CD4-positive, alpha-beta memory T cell (primary cell): Measurements from ENCODE around the gene NGEF. TPM values are rescaled to one million over a fixed set of nuclear protein-coding genes. Genes with fewer than 3 reads are reported as not detected.

Experiments
- CTCF ChIA-PET: fragments of 350-600 bp; sonication (Branson Sonifier 250); formaldehyde crosslinking; loops from one replicate; lab custom pipeline; 2021; ENCODE audit warnings: inconsistent platforms; ENCODE audit not compliant: partially characterized antibody; lab: Charles Lee
- POLR2A ChIA-PET: fragments of 350-600 bp; sonication (Branson Sonifier 250); formaldehyde crosslinking; loops from one replicate; lab custom pipeline; 2021; ENCODE audit not compliant: partially characterized antibody; lab: Charles Lee
- DNase-seq, 5 donors: peaks; one replicate each; pipeline versions ENCODE4 v3.0.0 to v3.0.0-alpha.2; 2020 to 2022; ENCODE audit warnings: mixed read lengths in 1 of 5
- H3K27ac ChIP-seq: one replicate; pipeline ENCODE4 v1.7.0; 2013; ENCODE audit warnings: low read depth, low read length
- H3K27me3 ChIP-seq: 2 replicates; pipeline ENCODE4 v1.7.0; 2013; ENCODE audit warnings: mild to moderate bottlenecking, low read length, moderate library complexity; ENCODE audit not compliant: insufficient read depth
- H3K36me3 ChIP-seq: 2 replicates; pipeline ENCODE4 v1.7.0; 2013; ENCODE audit warnings: mild to moderate bottlenecking, low read length, moderate library complexity; ENCODE audit not compliant: insufficient read depth
- H3K4me1 ChIP-seq: 2 replicates; pipeline ENCODE4 v1.7.0; 2013; ENCODE audit warnings: mild to moderate bottlenecking, low read length, moderate library complexity; ENCODE audit not compliant: insufficient read depth
- H3K4me3 ChIP-seq, 2 donors: one replicate each; pipeline ENCODE4 v1.7.0; 2013; ENCODE audit warnings: low read length in 2 of 2, mild to moderate bottlenecking in 1 of 2
- H3K9me3 ChIP-seq, 2 donors: one replicate each; pipeline ENCODE4 v1.7.0; 2013; ENCODE audit warnings: low read length in 2 of 2, control low read depth in 1 of 2; ENCODE audit not compliant: control insufficient read depth in 1 of 2
- H3K27ac Mint-ChIP-seq, 7 donors: one replicate each; pipeline ENCODE4 v1.8.0; 2020 to 2021; ENCODE audit warnings: mixed read lengths in 7 of 7, mild to moderate bottlenecking in 6 of 7, inconsistent platforms in 3 of 7, moderate library complexity in 3 of 7
- H3K27me3 Mint-ChIP-seq, 2 donors: one replicate each; pipeline ENCODE4 v1.8.0; 2020 to 2021; ENCODE audit warnings: mixed read lengths in 2 of 2
- H3K36me3 Mint-ChIP-seq, 2 donors: one replicate each; pipeline ENCODE4 v1.8.0; 2020 to 2021; ENCODE audit warnings: mixed read lengths in 2 of 2, inconsistent platforms in 1 of 2, mild to moderate bottlenecking in 1 of 2
- H3K4me1 Mint-ChIP-seq, 4 donors: one replicate each; pipeline ENCODE4 v1.8.0; 2020 to 2021; ENCODE audit warnings: mixed read lengths in 4 of 4, mild to moderate bottlenecking in 1 of 4
- H3K4me3 Mint-ChIP-seq, 8 donors: one replicate each; pipeline ENCODE4 v1.8.0; 2020 to 2021; ENCODE audit warnings: mixed read lengths in 8 of 8, mild to moderate bottlenecking in 7 of 8, moderate library complexity in 6 of 8, inconsistent platforms in 3 of 8
- H3K9me3 Mint-ChIP-seq, 8 donors: one replicate each; pipeline ENCODE4 v1.8.0; 2020 to 2021; ENCODE audit warnings: mixed read lengths in 8 of 8, mild to moderate bottlenecking in 5 of 8, inconsistent platforms in 3 of 8, moderate library complexity in 1 of 8
- intact Hi-C: fragments of 100-400 bp; cut with micrococcal nuclease; formaldehyde crosslinking; loops from one replicate; pipeline ENCODE4 v1.15.1; 2023
- polyA plus RNA-seq, 2 donors: library from polyadenylated mRNA; unstranded; fragments of 300-500 nt; fragmentation: Illumina TruSeq; gene quantifications; one replicate each; pipeline ENCODE4 v1.2.3, GENCODE V29; 2021
- total RNA-seq, 2 experiments: library from RNA; stranded (reverse); gene quantifications; one replicate each; pipeline ENCODE4 v1.2.3, GENCODE V29; 2021

NGEF gene
- total and polyA plus RNA-seq, 4 experiments from 2014 or later = not detected

- Mint-ChIP-seq H3K4me3 (no peak overlapping the region), H3K4me1 (peaks cover 0 to 1% (median 0%) of the 10 kb centered on the region in 4 donors), H3K27me3 (peaks cover 17 to 22% of the 10 kb centered on the region in 2 donors), H3K9me3 (no peaks in the 10 kb centered on the region), H3K36me3 (no peaks in the 10 kb centered on the region), H3K27ac (no peak overlapping the region)
- Histone ChIP-seq H3K9me3 (no peaks in the 10 kb centered on the region), H3K4me1 (no peaks in the 10 kb centered on the region), H3K36me3 (no peaks in the 10 kb centered on the region), H3K27ac (no peak overlapping the region), H3K27me3 (peaks cover 4% of the 10 kb centered on the region), H3K4me3 (no peak overlapping the region)
- POLR2A ChIA-PET = no interaction called here
- CTCF ChIA-PET = no interaction called here
- intact Hi-C loops = no loop called here
- DNase-seq = peak in 1 of 5 donors; percentile 25
These were observed 123.1 kb downstream of the NGEF start for GRCh38 chr2:232889876-232890401.

GRCh38 chr2:232888839-232889529 lies 124.1 kb downstream of the NGEF start:
- peak in 1 of 5 donors; percentile 5 for DNase-seq

GRCh38 chr2:232888099-232888836 lies 124.8 kb downstream of the NGEF start:
- Histone ChIP-seq H3K27me3 (peaks cover 4% of the 10 kb centered on the region), H3K4me1 (no peaks in the 10 kb centered on the region), H3K4me3 (no peak overlapping the region), H3K27ac (no peak overlapping the region), H3K36me3 (no peaks in the 10 kb centered on the region), H3K9me3 (no peaks in the 10 kb centered on the region)
- Mint-ChIP-seq H3K27ac (no peak overlapping the region), H3K4me1 (peaks cover 0 to 1% (median 0%) of the 10 kb centered on the region in 4 donors), H3K27me3 (peaks cover 17 to 22% of the 10 kb centered on the region in 2 donors), H3K9me3 (no peaks in the 10 kb centered on the region), H3K4me3 (no peak overlapping the region), H3K36me3 (no peaks in the 10 kb centered on the region)
- peak in 1 of 5 donors; percentile 10 for DNase-seq
- intact Hi-C loops = no loop called here
- ChIA-PET POLR2A (no interaction called here), CTCF (no interaction called here)

More at GRCh38 chr2:232888839-232889529, 124.1 kb downstream of the NGEF start:
- Histone ChIP-seq H3K4me1 (no peaks in the 10 kb centered on the region), H3K27me3 (peaks cover 4% of the 10 kb centered on the region), H3K36me3 (no peaks in the 10 kb centered on the region), H3K9me3 (no peaks in the 10 kb centered on the region), H3K4me3 (no peak overlapping the region), H3K27ac (no peak overlapping the region)
- CTCF ChIA-PET = no interaction called here
- no peaks in the 10 kb centered on the region for H3K9me3 Mint-ChIP-seq
- no peak overlapping the region for H3K27ac Mint-ChIP-seq
- H3K27me3 Mint-ChIP-seq = peaks cover 17 to 22% of the 10 kb centered on the region in 2 donors
- peaks cover 0 to 1% (median 0%) of the 10 kb centered on the region in 4 donors for H3K4me1 Mint-ChIP-seq
- no peaks in the 10 kb centered on the region for H3K36me3 Mint-ChIP-seq
- intact Hi-C loops = no loop called here
- H3K4me3 Mint-ChIP-seq = no peak overlapping the region
- POLR2A ChIA-PET = no interaction called here

- CTCF ChIA-PET = no interaction called here
- Histone ChIP-seq H3K36me3 (no peaks in the 10 kb centered on the region), H3K4me1 (no peaks in the 10 kb centered on the region), H3K27ac (no peak overlapping the region), H3K4me3 (no peak overlapping the region), H3K9me3 (no peaks in the 10 kb centered on the region), H3K27me3 (no peaks in the 10 kb centered on the region)
- no peak overlapping the region for H3K27ac Mint-ChIP-seq
- no peak overlapping the region for H3K4me3 Mint-ChIP-seq
- POLR2A ChIA-PET = no interaction called here
- no peak for DNase-seq
- no peaks in the 10 kb centered on the region for H3K36me3 Mint-ChIP-seq
- H3K9me3 Mint-ChIP-seq = no peaks in the 10 kb centered on the region
- intact Hi-C loops = no loop called here
- peaks cover 0 to 1% (median 0%) of the 10 kb centered on the region in 4 donors for H3K4me1 Mint-ChIP-seq
- peaks cover 14 to 19% of the 10 kb centered on the region in 2 donors for H3K27me3 Mint-ChIP-seq
These were observed 125.7 kb downstream of the NGEF start for GRCh38 chr2:232887171-232887850.

GRCh38 chr2:232886632-232887031 lies 126.4 kb downstream of the NGEF start:
- no peaks in the 10 kb centered on the region for H3K4me1 ChIP-seq
- no peaks in the 10 kb centered on the region for H3K9me3 ChIP-seq
- H3K4me3 Mint-ChIP-seq = no peak overlapping the region
- no peaks in the 10 kb centered on the region for H3K27me3 ChIP-seq
- DNase-seq = no peak
- ChIA-PET POLR2A (no interaction called here), CTCF (no interaction called here)
- H3K36me3 ChIP-seq = no peaks in the 10 kb centered on the region
- no peak overlapping the region for H3K27ac Mint-ChIP-seq
- H3K4me3 ChIP-seq = no peak overlapping the region
- H3K36me3 Mint-ChIP-seq = no peaks in the 10 kb centered on the region
- H3K27me3 Mint-ChIP-seq = peaks cover 11 to 15% of the 10 kb centered on the region in 2 donors
- no peaks in the 10 kb centered on the region for H3K9me3 Mint-ChIP-seq
- H3K4me1 Mint-ChIP-seq = peaks cover 0 to 1% (median 0%) of the 10 kb centered on the region in 4 donors
- intact Hi-C loops = no loop called here
- H3K27ac ChIP-seq = no peak overlapping the region

GRCh38 chr2:232886176-232886575 lies 126.9 kb downstream of the NGEF start:
- CTCF ChIA-PET = no interaction called here
- no peak overlapping the region for H3K27ac ChIP-seq
- intact Hi-C loops = no loop called here
- H3K27me3 Mint-ChIP-seq = peaks cover 11 to 12% of the 10 kb centered on the region in 2 donors
- no peaks in the 10 kb centered on the region for H3K9me3 Mint-ChIP-seq
- H3K4me3 ChIP-seq = no peak overlapping the region
- POLR2A ChIA-PET = no interaction called here
- H3K36me3 ChIP-seq = no peaks in the 10 kb centered on the region
- no peaks in the 10 kb centered on the region for H3K27me3 ChIP-seq
- peak overlapping the region in 2 of 7 donors; percentile 39 to 65 for H3K27ac Mint-ChIP-seq
- H3K9me3 ChIP-seq = no peaks in the 10 kb centered on the region
- H3K4me1 Mint-ChIP-seq = peaks cover 0 to 1% (median 0%) of the 10 kb centered on the region in 4 donors
- H3K36me3 Mint-ChIP-seq = no peaks in the 10 kb centered on the region
- no peaks in the 10 kb centered on the region for H3K4me1 ChIP-seq
- peak overlapping the region in 1 of 8 donors; percentile 11 for H3K4me3 Mint-ChIP-seq
- no peak for DNase-seq
